ENCODE data around the gene GSTM1.

GRCh38 chr1:109687641-109688499, at the start of gene GSTM1:
- TF ChIP-seq CTCF (IDR thresholded peaks at IDR 0.05) (peak in 2 of 4 experiments; percentile 57 to 63), POLR2A (IDR thresholded peaks at IDR 0.05) (peak in 1 of 2 donors; percentile 39)
